GM19043 (cell line): ENCODE results near the gene ANKMY1.

Experiments used
- ATAC-seq: cut with Tn5 transposase; IDR thresholded peaks from one replicate; pipeline ENCODE4 v1.9.1; 2021; ENCODE audit warnings: low read depth; ENCODE audit not compliant: unreplicated experiment

Gene ANKMY1

DNA sequence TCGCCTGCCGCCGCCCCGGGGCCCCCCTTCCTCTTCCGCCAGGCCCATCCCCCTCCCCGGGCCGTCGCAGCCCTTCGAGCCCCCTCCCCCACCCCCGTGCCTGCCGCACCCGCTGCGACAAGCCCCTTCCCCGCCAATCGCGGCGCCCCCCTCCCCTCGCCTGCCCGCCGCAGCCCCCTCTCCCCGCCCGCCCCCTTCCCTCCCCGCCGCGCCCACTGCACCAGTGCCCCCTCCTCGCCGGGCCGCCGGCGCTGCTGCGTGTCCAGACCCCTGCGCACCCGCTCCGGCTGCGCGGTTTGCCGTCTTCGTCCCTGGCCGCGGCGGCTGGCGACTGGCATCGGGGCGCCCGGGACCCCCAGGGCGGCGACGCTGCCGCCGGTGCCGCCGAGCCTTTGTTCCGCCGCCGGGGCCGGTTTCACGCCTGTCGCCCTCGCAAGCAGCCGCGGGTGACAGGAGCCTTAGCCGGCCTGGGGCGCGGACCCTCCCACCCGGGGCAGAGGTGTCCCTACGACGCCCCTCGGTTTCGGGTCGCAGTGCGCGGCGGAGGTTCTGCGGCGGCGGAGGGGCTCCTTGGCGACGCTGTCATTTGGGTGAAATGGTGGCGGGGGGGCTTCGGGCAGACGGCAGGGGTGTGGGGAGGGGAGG, 104.2 kb downstream of the ANKMY1 start:
- no peak for ATAC-seq

DNA sequence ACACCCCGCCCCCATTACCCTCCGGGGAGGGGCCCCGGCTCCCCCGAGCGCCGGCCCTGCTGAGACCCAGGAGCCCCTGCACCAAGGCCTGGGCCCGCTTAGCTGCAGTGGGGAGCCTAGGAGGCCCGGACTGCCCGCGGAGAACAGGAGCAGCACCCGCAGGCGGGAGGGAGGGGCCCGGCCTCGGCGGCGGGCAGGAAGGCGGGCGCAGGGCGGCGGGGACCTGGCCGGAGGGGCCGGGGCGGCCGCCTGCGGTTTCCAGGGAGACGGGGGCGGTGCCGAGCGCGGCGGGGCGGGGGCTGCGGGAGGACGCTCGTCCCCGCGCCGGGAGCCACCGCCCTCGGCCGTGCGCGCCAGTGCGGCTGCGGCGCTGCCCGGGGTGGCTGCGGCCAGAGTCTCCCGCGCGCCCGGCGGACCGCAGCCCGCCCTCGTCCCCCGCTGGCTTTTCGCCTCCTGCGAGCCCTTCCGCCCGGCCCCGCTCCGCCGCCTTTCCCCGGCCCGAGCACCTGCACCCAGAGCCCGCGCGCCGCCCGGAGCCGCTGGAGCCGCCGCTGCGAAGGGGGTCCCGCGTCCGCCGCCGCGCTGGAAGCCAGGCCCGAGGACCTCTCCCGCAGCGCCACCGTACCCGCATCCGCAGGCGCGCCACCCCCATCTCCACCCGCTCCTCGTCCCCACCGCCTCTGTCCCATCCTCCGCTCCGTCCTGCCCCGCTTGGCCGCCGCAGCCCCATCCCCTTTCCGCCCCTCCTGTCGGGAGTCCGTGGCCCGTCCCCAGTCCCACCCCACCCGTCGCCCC, 105.1 kb downstream of the ANKMY1 start:
- no peak for ATAC-seq

DNA sequence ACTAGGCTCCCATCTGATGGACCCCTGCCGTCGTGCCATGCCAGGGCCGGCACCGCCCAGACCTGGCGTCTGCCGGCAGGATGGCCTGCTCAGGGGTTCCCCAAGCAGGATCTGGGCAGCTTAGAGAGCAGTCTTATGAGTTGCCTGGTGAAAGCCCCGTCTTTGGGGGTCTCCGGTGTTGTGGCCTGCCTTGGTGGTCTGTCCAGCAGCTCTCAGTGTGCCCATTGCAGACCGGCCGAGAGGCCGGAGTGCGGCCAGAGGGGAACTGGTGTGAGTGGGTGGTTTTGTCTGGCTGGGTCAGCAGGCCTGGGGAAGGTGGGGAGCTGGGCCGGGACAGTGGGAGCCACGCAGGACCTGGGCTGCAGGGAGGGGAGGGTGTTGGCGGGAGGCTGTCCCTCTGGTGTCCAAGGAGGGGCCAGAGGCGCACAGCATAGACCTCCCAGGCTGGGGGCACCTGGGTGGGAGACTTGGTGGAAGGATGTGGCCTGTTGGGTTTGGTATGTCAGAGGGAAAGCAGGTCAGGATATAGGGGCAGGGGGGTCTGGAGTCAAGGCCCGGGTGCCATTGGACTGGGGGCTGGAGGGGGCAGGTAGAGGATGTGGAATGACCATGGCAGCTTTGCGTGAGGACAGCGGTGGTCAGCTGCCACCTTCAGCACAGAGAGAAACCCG, 105.9 kb downstream of the ANKMY1 start:
- no peak for ATAC-seq

DNA sequence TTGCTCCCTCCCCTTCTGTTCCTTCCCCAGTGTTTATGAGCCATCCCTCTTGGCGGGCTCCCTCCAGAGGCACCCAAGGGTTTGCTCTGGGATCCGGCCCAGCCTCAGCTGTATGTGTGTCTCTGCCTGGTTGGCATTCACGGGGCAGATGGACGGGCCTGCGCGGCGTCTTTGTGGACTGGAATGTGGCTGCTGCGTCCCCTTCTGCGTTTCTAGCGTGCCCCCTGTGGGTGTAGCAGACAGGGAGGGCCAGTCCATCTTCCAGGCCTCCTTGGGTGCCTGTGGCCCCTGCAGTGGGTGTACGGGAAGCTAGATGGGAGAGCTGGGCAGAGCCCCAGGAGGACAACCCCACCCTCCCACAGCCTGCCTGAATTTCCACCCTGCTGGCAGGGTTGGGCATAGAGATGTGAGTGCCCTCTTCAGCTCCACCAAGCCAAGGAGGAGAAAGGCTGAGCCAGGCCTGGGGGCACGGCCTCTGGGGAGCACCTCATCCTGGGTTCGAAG, 106.6 kb downstream of the ANKMY1 start:
- ATAC-seq: no peak

DNA sequence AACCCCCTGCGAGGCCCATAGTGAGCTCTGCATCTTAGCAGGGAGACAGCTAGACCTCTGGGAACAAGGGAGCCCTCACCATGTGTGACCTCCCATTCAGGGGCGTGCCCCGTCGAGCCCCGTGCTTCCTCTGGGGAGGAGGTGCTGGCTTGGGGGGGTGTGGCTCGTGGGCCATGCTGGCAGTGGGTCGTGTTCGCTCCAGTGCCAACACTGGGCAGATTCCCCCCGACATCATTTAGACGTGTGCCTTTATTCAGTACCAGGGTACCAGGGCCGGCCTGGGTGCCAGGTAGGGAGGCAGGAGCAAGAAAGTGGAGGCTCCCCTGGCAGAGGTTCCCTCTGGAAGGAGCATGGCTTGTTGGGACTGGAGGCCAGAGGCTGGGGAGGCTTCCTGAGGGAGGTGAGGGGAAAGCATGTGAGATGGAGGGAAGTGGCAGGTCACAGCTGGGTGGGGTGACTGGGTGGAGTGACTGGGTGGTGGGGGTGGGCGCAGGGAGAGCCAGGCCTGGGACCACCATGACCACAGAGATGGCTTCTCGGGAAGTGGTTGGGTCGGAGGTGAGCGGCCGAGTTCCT, 107.2 kb downstream of the ANKMY1 start:
- no peak for ATAC-seq

DNA sequence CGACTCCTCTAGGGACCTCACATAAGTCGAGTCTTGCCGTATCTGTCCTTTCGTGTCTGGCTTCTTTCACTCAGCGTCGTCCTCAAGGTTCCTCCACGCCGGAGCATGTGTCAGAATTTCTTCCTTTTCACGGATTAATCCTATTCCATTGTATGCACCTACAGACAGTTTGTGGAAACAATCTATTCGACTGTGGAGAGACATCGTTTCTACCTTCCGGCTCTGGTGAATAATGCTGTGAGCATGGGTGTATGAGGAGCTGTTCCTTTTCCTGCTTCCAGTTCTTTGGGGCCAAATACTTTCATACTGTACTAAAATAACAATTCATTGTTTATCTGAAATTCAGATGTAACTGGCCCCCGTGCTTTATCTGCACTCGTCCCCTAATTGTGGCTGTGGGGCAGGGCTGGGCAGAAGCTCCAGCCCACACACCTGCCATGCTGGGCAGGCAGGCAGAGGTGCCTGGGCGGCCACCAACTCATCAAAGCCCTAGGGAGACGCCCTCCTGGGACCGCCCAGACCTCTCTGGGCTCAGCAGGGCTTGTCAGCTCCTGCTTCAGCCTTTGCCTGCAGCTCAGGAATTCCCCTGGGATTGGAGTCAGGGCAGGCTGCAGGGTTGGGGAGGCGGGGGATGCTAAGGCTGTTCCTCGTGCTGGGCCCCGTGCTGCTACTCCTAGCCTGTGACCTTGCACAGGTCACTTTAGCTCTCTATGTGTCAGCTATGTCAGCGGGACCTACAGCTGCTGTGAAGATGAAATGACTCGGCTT, 107.8 kb downstream of the ANKMY1 start:
- no peak for ATAC-seq

DNA sequence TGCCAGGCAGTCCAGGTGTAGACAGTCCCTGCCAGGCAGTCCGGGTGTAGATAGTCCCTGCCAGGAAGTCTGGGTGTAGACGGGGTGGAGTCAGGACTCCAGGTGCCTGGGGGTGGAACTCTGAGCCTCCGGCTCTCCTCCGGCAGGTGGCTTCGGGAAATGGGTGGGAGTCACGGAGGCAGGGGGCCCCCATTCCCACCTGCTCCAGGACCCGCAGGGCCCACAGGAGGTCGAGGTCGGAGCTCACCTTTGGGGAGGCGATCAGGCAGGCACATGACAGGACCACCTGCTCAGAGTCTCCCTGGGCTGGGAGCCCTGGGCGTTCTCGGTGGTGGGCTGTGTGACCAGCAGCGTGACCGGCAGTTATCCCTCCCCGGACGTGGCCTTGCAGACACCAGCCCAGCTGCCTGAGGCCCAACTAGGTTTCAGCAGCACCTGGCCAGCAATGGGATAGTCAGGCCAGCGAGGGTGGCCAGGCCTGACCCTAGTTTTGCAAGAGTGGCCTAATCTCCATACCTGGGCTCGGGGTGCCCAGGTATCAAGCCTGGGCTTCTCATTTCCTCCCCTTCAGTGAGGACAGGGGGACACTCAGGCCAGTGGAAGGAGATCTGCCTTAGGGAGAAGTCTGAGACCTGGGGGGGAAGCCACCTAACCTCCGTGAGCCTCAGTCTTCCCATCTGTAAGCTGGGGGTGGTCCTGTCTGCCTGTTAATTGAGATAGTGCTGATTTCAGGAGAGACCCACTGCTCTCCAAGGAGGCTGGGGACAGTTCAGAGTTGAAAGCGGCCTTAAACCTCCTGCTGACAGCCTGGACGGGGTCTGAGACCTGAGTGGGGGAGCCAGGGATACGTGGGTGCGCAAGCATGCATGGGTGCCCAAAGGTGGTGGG, 109.2 kb downstream of the ANKMY1 start:
- no peak for ATAC-seq

DNA sequence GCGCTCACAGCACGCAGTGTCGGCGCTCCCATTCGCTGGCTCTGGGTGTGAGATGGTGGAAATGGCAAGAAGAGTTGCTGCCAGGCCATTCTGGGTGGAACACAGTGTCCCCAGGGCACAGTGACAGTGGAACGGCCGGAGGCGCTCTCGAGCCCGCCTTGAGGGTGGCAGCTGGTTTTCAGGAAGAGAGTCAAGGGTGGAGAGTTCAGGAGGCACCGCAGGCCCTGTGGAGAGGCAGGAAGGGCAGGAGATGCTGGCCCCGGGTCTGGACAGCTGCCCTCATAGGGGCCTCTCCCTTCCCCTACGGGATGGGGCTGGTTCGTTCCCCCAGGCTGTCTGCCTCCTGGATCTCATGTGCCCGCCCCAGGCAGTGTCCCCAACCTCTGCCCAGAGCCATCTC, 109.9 kb downstream of the ANKMY1 start:
- no peak for ATAC-seq

DNA sequence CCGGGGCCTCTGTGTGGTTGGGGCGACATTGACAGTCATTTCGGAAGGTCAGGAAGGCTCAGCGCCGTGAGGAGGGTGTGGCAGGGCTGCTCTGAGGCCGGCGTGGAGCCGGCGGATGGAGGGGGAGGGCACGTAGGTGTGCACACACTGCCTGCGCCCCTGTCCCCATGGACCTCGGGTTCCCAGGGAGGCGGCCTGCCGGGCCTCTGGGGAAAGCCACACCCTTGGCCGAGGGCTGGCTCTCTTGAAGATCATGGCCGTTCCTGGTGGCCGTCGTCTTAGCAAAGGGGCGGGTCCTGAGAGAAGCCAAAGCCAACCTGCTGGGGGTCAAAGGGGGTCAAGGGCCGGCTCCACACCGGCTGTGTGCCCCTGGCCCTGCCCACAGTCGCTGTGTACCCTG, 110.5 kb downstream of the ANKMY1 start:
- no peak for ATAC-seq

DNA sequence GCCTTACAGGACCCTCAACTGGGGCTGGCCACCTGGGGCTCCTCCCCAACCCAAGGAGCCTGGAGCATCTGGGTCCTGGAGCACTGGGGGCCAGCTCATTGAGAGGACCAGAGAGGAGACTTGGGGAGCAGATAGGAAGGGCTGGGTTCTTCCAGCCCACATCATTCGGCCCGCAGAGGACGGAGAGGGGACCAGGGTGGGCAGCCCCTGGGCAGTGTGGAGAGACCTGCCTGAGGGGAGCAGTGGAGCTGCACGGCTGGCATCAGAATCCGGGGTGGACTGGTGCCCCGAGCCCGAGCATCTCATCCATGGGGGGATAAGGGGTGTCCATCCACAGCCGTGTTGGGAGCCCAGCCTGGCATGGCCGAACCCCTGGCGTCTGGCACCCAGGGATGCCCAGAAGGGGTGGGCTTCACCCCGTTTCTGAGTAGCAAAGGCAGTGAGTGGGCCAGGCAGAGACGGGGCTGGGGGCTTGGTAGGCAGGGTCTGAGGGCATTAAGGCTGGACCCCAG, 111.1 kb downstream of the ANKMY1 start:
- ATAC-seq: no peak

DNA sequence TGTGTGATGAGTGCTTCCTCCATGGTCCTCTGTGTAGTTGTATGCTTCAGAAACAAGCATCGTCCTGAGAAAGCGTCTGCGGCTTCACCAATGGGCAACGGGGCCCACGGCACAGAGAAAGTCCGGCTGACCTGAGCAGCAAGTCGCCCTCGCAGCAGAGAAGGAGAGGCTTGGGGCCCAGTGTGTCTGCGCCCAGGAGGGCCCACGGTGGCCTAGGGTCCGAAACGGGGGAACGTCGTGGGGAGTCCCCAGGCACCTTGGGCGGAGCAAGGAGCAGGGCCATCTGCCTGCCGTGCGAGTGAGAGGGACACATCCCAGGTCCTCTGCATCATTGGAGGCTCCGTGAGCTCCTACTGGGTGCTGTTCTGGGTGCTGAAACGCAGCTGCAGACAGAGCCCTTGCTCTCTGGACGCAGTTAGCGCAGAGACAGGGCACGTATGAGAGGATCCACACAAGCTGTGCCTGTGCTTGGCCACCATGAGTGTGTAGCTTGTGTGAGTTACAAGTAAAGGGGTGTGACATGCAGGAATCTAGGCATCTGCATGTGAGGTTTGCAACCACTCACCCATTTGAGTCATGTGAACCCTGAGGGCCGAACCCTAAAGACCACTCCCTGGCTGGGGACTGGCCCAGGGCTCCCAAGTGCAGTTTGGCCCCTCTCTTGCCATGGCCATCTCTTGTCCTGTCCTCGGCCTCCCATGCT, 111.7 kb downstream of the ANKMY1 start:
- ATAC-seq: no peak

DNA sequence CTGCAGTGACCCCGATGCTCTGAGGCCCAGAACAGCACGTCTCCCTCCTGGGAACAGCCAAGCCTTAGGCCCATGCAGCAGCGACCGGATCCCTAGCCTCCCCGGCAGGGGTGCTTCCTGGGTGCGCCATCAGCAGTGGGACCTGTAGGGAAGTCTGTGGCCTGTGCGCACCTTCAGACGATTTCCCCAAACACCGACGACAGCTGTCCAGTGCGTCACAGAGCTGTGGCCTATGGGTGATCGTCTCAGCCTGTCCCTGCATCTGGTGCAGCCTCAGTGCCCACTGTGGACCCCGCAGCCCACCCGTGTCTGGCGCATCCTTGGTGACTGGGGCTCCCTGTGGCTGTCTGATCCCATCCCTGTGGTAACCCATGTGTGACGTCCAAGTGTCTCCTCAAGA, 113.3 kb downstream of the ANKMY1 start:
- no peak for ATAC-seq

DNA sequence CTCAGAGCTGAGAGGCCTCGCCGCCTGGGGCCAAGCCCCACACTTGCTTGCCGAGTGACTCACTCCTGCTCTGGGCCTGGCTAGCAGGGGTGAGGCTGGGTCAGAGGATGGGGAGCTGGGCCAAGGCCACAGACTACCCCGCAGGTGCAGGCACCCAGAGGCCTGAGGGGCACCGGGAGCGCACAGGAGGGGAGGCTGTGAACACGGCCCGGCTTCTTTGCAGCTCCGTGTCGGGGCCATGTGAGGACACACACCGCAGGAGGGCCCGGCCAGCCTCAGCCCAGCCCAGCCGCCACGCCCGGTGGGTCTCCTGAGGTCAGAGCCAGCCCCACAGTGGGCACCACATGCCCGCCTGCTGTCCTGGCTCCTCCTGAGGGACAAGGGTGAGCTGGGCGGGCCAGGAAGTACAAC, 113.9 kb downstream of the ANKMY1 start:
- no peak for ATAC-seq

DNA sequence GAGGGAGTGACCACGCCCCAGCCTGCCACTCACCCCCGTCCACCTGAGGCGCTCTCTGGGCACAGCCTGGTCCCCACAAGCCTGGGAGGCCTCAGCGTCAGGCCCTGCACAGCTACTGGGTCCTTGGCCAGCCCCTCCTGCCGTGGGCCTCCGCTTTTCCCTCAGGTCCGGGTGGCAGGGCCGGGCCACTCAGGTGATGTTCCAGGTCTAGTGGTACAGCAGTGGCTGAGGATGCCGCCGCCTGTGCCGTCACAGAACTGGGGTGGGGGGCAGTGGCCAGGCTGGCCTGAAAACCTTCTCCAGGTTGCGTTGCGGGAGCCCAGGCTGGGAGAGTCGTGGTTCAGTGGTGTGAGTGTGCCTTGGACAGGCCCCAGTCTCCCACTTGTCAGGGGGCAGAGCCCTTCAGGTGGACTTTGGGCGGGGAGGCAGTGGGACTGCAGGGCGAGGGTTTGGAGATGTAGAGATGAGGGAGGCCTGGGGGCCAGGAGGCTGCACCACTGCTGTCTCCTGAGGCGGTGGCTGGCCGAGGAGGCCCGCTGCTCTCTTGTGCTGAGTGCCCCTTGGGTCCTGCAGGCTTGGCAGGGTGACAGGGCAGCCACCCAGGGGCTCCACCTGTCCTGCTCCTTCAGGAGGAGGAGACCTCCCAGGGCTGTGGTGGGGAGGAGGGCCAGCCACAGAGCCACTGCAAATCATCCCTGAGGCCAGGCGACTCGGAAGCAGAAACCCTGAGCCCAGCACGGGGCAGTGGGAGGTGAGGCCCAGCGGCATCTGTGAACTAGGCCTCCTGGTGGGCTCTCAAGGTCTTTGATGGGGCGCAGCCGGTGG, 114.7 kb downstream of the ANKMY1 start:
- no peak for ATAC-seq

DNA sequence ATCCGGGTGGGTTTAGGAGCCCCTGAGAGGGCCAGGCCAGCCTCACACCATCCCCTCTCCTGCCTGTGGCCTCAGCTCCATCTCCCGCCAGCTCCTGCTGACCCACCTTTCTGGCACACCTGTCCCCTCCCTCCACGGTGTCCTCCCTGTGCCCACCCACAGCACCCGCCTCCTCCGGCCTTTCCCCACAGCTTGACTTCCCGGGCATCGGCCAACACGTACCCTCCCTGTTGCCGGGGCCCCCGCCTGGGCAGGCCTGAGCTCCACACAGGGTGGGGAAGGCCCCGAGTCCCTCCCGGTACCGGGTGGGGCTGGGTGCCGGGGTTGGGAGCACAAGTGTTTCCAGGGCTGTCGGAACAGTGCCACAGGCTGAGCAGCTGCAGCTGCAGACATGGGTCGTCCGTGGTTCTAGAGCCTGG, 115.8 kb downstream of the ANKMY1 start:
- no peak for ATAC-seq

DNA sequence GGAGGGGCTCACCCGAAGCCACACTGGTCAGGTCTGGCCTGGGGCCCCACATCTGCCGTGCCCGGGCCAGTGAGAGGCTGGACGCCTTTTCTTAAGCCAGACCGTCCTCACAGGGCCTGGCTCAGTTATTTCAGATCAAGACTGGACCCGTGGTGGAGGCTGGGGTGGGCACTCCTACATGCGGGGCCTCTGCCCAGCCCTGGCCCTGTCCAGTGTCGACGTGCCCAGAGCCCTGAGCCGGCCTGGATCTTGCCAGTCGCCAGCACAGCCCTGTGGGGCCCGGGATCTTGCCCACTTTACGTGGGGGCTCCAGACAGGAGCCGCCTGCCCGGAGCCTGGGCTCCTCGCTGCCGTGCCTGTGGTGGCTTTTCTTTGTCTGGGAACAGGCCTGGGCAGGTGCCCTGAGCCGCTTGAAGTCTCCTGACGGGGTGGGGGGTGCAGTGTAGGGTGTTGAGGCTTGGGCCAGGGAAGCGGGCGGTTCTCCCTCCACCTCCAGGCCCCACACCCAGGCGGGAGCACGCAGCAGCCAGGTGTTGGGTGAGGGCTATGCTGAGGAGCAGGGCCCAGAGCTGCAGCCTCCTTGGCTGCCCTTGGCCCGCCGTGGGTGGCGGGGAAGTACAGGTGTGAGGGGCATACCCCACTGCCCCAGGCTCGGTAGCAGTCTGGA, 116.3 kb downstream of the ANKMY1 start:
- ATAC-seq: no peak

DNA sequence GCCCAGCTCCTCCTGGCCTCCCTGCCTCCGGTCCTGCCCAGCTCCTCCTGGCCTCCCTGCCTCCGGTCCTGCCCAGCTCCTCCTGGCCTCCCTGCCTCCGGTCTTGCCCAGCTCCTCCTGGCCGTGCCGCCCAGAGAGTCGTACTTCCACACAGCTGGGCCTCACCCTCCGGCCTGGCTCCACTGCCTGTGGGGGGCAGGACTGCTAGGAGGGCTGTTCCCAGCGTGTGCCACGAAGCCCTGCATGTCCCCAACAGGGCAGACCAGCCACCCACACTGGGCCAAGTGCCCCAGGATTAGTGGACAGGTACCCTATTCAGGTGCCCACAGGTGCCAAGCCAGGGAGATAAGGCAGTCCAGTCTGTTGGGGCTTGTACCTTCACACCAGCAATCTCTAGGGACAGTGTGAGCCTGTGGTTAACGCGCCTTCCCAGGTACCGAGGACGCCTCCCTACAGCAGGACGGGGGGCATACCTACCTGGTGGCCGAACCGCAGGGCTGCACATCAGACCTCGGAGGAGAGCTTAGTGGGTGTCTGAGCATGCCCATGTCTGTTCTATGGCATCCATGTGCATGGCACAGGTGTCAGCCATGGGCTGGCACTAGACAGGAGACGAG, 117.0 kb downstream of the ANKMY1 start:
- ATAC-seq: no peak
